B cell (primary cell): ENCODE results near the gene TF. TPM values are rescaled to one million over a fixed set of nuclear protein-coding genes. Genes with fewer than 3 reads are reported as not detected.

Experiments
- ATAC-seq: fragments of 200-7000 bp; cut with Tn5 transposase; one replicate; pipeline ENCODE4 v1.10.0; 2021; ENCODE audit warnings: low read depth, mild to moderate bottlenecking, moderate number of reproducible peaks, moderate library complexity
- CTCF ChIA-PET: fragments of 350-600 bp; sonication (Branson Sonifier 250); formaldehyde crosslinking; loops from one replicate; lab custom pipeline; 2021; ENCODE audit warnings: antibody characterized with exemption, inconsistent platforms; lab: Charles Lee
- POLR2A ChIA-PET: fragments of 350-600 bp; sonication (Branson Sonifier 250); formaldehyde crosslinking; loops from one replicate; lab custom pipeline; 2021; ENCODE audit warnings: antibody characterized with exemption; lab: Charles Lee
- DNase-seq: peaks from one replicate; pipeline ENCODE4 v3.0.0; 2013
- H2AFZ ChIP-seq: 2 replicates; pipeline ENCODE4 v1.6.1; 2012; ENCODE audit warnings: mild to moderate bottlenecking, low read depth, low read length; ENCODE audit not compliant: insufficient read depth, poor library complexity, severe bottlenecking
- H3K27ac ChIP-seq, 2 donors: 1 replicate in 1 of 2; 2 replicates in 1 of 2; pipeline ENCODE4 v1.5.1; 2012 to 2013; ENCODE audit warnings: low read length in 2 of 2, mild to moderate bottlenecking in 2 of 2, moderate library complexity in 1 of 2
- H3K27me3 ChIP-seq, 4 experiments: fragments of 200-600 bp in 1 of 4; sonication (generic) in 1 of 4; replicated peaks in 1 of 4; 1 replicate in 2 of 4; 2 replicates in 2 of 4; pipeline versions ENCODE4 v1.6.1 to v1.7.0; 2013 to 2016; ENCODE audit warnings: low read length in 3 of 4, mild to moderate bottlenecking in 2 of 4, mixed read lengths in 1 of 4, moderate library complexity in 1 of 4; ENCODE audit not compliant: insufficient read depth in 4 of 4, control insufficient read depth in 3 of 4; ENCODE audit errors: control extremely low read depth in 1 of 4
- H3K36me3 ChIP-seq, 2 experiments: replicated peaks in 1 of 2; 1 replicate in 1 of 2; 2 replicates in 1 of 2; pipeline versions ENCODE4 v1.6.1 to v1.7.1; 2013; ENCODE audit warnings: low read length in 1 of 2; ENCODE audit not compliant: insufficient read depth in 2 of 2, control insufficient read depth in 1 of 2; ENCODE audit errors: control extremely low read depth in 1 of 2, extremely low read depth in 1 of 2
- H3K4me1 ChIP-seq, 2 donors: fragments of 200-600 bp in 1 of 2; sonication (generic) in 1 of 2; 1 replicate in 1 of 2; 2 replicates in 1 of 2; pipeline versions ENCODE4 v1.5.1 to v1.6.1; 2013 to 2017; ENCODE audit warnings: low read length in 2 of 2; ENCODE audit not compliant: control insufficient read depth in 2 of 2, insufficient read depth in 2 of 2
- H3K4me2 ChIP-seq: replicated peaks from 2 replicates; pipeline ENCODE3; 2012; ENCODE audit warnings: mild to moderate bottlenecking, low read depth, low read length; ENCODE audit not compliant: poor library complexity, severe bottlenecking
- H3K4me3 ChIP-seq, 5 experiments: fragments of 200-600 bp in 1 of 5; sonication (generic) in 1 of 5; 1 replicate in 3 of 5; 2 replicates in 2 of 5; pipeline versions ENCODE4 v1.5.1 to v1.7.0; 2011 to 2016; ENCODE audit warnings: low read length in 4 of 5, mild to moderate bottlenecking in 4 of 5, low read depth in 2 of 5, control low read depth in 1 of 5, moderate library complexity in 1 of 5; ENCODE audit not compliant: insufficient read depth in 1 of 5; ENCODE audit errors: control extremely low read depth in 1 of 5, extremely low read depth in 1 of 5
- H3K79me2 ChIP-seq: fragments of 200-600 bp; sonication (generic); one replicate; pipeline ENCODE4 v1.6.0; 2016; ENCODE audit warnings: low read length; ENCODE audit not compliant: control insufficient read depth, insufficient read depth
- H3K9ac ChIP-seq: fragments of 200-600 bp; sonication (generic); 2 replicates; pipeline ENCODE4 v1.6.1; 2017; ENCODE audit warnings: mild to moderate bottlenecking, low read length, moderate library complexity
- H3K9me3 ChIP-seq, 3 donors: one replicate each; pipeline versions ENCODE4 v1.6.1 to v1.7.1; 2013; ENCODE audit warnings: low read length in 2 of 3; ENCODE audit not compliant: control insufficient read depth in 2 of 3, insufficient read depth in 1 of 3; ENCODE audit errors: control extremely low read depth in 1 of 3
- H4K20me1 ChIP-seq: 2 replicates; pipeline ENCODE4 v1.6.0; 2012; ENCODE audit warnings: mild to moderate bottlenecking, low read length; ENCODE audit not compliant: insufficient read depth, control insufficient read depth, poor library complexity, severe bottlenecking
- H3K27ac Mint-ChIP-seq: one replicate; pipeline ENCODE4 v1.8.0; 2021; ENCODE audit warnings: mixed read lengths
- H3K27me3 Mint-ChIP-seq: one replicate; pipeline ENCODE4 v1.8.0; 2021; ENCODE audit warnings: mixed read lengths
- H3K4me1 Mint-ChIP-seq: one replicate; pipeline ENCODE4 v1.8.0; 2021; ENCODE audit warnings: mixed read lengths
- H3K4me3 Mint-ChIP-seq: one replicate; pipeline ENCODE4 v1.8.0; 2021; ENCODE audit warnings: mixed read lengths
- H3K9me3 Mint-ChIP-seq: one replicate; pipeline ENCODE4 v1.8.0; 2022; ENCODE audit warnings: mixed read lengths; ENCODE audit not compliant: insufficient read depth
- CTCF ChIP-seq: fragments of 200-600 bp; IDR thresholded peaks from one replicate; pipeline ENCODE4 v1.8.0; 2022; ENCODE audit warnings: antibody characterized with exemption, mild to moderate bottlenecking
- EZH2 ChIP-seq: IDR thresholded peaks from 2 replicates; pipeline ENCODE4 v1.6.1; 2012; ENCODE audit warnings: borderline replicate concordance, low read depth, mild to moderate bottlenecking, moderate library complexity, low read length; ENCODE audit not compliant: insufficient read depth, poor library complexity, severe bottlenecking
- WGBS: methylation state at CpG from one replicate; pipeline ENCODE4 v1.1.5; 2013; ENCODE audit warnings: missing lambda C conversion rate; ENCODE audit not compliant: insufficient coverage; 5-methylcytosine and 5-hydroxymethylcytosine counted together
- intact Hi-C: fragments of 100-400 bp; cut with micrococcal nuclease; formaldehyde crosslinking; loops from one replicate; pipeline ENCODE4 v1.10.0; 2022
- polyA plus RNA-seq: library from polyadenylated mRNA; depleted of rRNA; stranded (reverse); fragments of >200 nt; gene quantifications from 2 replicates; pipeline ENCODE4 v1.2.3, GENCODE V29; 2012
- total RNA-seq, 2 donors: library from RNA; stranded (reverse); fragments of 120-200 nt in 1 of 2; gene quantifications; 1 replicate in 1 of 2; 2 replicates in 1 of 2; pipeline versions ENCODE4 v1.2.3 to v1.2.4, GENCODE V29; 2013 to 2022

The TF gene
- total and polyA plus RNA-seq, 2 donors (not counting 1 experiment from before 2014, with no cell fraction given) = 0.27 to 0.37 TPM

- Mint-ChIP-seq H3K9me3 (no peaks in the 10 kb centered on the region), H3K27me3 (peaks cover 3% of the 10 kb centered on the region), H3K4me3 (no peak overlapping the region), H3K27ac (no peak overlapping the region), H3K4me1 (no peaks in the 10 kb centered on the region)
- no peak overlapping the region for H3K27ac ChIP-seq
- no peaks in the 10 kb centered on the region for H3K4me1 ChIP-seq
- intact Hi-C loops = no loop called here
- ChIA-PET CTCF (no interaction called here), POLR2A (no interaction called here)
- H3K9me3 ChIP-seq = no peaks in the 10 kb centered on the region
- no peaks in the 10 kb centered on the region for H4K20me1 ChIP-seq
- ATAC-seq (no peak), DNase-seq (no peak)
- no peak overlapping the region for H3K9ac ChIP-seq
- H3K79me2 ChIP-seq = no peaks in the 10 kb centered on the region
- TF ChIP-seq EZH2 (no peak), CTCF (no peak)
- no peaks in the 10 kb centered on the region for H3K27me3 ChIP-seq
- no peak overlapping the region for H3K4me2 ChIP-seq
- no peak overlapping the region for H2AFZ ChIP-seq
- 89% methylated on average over 3 of the region's 4 CpGs for WGBS
- H3K36me3 ChIP-seq = peaks cover 0 to 30% of the 10 kb centered on the region in 2 experiments
- H3K4me3 ChIP-seq = no peak overlapping the region
These were observed 81.5 kb downstream of the TF start for GRCh38 chr3:133827684-133828083.

- H3K27me3 Mint-ChIP-seq = peaks cover 6% of the 10 kb centered on the region
- Histone ChIP-seq H3K9ac (no peak overlapping the region), H3K36me3 (peaks cover 0 to 20% of the 10 kb centered on the region in 2 experiments), H3K79me2 (no peaks in the 10 kb centered on the region), H3K4me1 (no peaks in the 10 kb centered on the region), H2AFZ (no peak overlapping the region), H3K27me3 (no peaks in the 10 kb centered on the region), H4K20me1 (no peaks in the 10 kb centered on the region), H3K27ac (no peak overlapping the region), H3K9me3 (no peaks in the 10 kb centered on the region), H3K4me3 (no peak overlapping the region), H3K4me2 (no peak overlapping the region)
- intact Hi-C loops = no loop called here
- H3K4me1 Mint-ChIP-seq = no peaks in the 10 kb centered on the region
- 88% methylated on average over 11 of the region's 12 CpGs for WGBS
- ChIA-PET POLR2A (no interaction called here), CTCF (no interaction called here)
- no peak overlapping the region for H3K4me3 Mint-ChIP-seq
- ATAC-seq = no peak
- TF ChIP-seq EZH2 (no peak), CTCF (no peak)
- H3K27ac Mint-ChIP-seq = no peak overlapping the region
- no peak for DNase-seq
- H3K9me3 Mint-ChIP-seq = no peaks in the 10 kb centered on the region
These were observed 82.5 kb downstream of the TF start for GRCh38 chr3:133828576-133829309.
